NOMO-1 treated with DMSO at 0.1 percent for 48 hours (cell line): ENCODE measurements around the gene ICAM4.
A peak's percentile ranks its signal among the peaks of the same experiment; 100 is the strongest.
"Not testable (repeated sequence)": the region's sequence is repeated elsewhere in the genome, so short reads cannot be mapped to it uniquely, and the experiment has no call there.

Experiments used
- DNase-seq: peaks from one replicate; lab custom pipeline; 2025; ENCODE audit not compliant: unreplicated experiment; lab: John Stamatoyannopoulos, UW

ICAM4 gene, protein sequence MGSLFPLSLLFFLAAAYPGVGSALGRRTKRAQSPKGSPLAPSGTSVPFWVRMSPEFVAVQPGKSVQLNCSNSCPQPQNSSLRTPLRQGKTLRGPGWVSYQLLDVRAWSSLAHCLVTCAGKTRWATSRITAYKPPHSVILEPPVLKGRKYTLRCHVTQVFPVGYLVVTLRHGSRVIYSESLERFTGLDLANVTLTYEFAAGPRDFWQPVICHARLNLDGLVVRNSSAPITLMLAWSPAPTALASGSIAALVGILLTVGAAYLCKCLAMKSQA

DNA sequence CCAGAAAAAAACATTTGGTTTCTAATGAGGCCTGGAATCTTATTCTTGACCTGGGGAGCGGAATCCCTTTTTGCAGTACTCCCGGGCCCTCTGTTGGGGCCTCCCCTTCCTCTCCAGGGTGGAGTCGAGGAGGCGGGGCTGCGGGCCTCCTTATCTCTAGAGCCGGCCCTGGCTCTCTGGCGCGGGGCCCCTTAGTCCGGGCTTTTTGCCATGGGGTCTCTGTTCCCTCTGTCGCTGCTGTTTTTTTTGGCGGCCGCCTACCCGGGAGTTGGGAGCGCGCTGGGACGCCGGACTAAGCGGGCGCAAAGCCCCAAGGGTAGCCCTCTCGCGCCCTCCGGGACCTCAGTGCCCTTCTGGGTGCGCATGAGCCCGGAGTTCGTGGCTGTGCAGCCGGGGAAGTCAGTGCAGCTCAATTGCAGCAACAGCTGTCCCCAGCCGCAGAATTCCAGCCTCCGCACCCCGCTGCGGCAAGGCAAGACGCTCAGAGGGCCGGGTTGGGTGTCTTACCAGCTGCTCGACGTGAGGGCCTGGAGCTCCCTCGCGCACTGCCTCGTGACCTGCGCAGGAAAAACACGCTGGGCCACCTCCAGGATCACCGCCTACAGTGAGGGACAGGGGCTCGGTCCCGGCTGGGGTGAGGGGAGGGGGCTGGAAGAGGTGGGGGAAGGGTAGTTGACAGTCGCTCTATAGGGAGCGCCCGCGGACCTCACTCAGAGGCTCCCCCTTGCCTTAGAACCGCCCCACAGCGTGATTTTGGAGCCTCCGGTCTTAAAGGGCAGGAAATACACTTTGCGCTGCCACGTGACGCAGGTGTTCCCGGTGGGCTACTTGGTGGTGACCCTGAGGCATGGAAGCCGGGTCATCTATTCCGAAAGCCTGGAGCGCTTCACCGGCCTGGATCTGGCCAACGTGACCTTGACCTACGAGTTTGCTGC, at the start of gene ICAM4:
TSS of gene ICAM4 (plus strand) at position 153 of the 935 bp plus-strand sequence. CDS start at position 211, 58 bp downstream.
- peak; percentile 60 for DNase-seq

DNA sequence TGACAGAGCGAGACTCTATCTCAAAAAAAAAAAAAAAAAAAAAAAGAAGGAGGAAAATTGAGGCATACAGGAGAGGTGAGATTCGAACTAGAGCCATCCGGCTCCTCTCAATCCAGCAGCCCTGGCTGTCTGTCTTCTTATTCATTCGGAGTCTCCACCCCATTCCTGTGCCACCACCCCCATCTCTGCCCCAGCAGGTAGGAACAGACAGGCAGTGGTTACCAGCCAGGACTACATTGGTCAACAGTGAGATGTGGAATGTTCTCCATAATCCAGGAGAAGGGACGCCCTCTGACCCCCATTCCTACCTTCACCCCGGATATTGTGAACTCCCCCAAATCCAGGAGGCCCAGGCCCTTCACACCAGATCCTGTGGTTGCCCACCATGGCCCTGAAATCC, 49.1 kb upstream of the ICAM4 start:
- DNase-seq, result no peak

DNA sequence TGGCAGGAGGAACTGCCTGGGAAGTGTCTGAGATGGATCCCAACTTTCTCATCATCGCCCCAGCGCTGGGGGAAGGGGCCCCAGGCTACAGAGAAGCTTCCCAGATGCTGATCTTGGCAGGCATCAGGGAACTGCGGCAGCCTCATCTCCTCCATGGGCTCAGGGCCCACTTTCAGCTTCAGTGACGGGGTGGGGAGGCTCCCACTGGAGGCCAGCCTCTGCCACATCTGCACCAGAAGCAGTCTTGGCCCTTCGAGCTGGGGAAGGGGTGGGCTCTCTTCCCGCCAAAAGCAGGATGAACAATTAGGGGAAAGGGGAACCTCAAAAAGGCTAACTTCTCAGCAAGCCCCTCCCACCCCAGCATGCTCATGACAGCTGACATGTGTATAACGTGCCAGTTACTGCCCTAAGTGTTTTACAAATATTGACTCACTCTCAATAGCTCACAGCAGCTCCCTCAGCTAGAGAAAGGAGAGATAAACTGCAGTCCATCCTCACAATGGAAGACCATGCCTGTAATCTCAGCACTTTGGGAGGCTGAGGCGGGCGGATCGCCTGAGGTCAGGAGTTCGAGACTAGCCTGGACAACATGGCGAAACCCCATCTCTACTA, 48.5 kb upstream of the ICAM4 start:
- peak; percentile 20 for DNase-seq

DNA sequence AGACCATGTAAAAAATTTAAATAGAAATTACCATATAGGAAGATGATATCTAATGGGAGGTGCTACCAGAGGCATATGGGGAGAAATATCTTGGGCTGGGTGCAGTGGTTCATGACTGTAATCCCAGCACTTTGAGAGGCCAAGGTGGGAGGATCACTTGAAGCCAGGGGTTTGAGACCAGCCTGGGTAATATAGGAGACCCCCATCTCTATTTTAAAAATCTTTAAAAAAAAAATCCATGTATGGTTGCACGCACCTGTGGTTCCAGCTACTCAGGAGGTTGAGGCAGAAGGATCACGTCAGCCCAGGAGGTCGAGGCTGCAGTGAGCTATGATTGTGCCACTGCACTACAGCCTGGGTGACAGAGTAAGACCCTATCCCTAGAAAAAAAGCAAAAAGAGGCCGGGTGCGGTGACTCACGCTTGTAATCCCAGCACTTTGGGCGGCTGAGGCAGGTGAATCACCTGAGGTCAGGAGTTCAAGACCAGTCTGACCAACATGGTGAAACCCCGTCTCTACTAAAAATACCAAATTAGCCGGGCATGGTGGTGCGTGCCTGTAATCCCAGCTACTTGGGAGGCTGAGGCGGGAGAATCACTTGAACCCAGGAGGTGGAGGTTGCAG, 44.8 kb upstream of the ICAM4 start:
- DNase-seq, result not testable (repeated sequence)

DNA sequence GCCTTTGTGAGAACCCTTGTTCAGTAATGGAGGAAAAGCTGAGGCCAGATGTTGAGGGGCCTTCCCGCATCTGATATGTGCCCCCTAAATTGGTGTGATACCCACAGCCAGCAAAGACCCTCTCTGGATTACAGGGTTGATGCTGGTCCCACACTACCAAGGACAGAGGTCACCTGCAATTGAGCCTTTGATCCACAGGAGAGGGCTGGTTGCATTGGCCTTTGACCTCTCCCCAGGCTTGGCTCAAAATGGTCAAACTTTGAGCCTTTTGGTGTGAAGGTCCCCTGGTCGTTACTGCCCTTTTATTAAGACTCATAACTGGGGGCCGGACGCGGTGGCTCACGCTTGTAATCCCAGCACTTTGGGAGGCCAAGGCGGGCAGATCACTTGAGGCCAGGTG, 43.1 kb upstream of the ICAM4 start:
- DNase-seq, result no peak

DNA sequence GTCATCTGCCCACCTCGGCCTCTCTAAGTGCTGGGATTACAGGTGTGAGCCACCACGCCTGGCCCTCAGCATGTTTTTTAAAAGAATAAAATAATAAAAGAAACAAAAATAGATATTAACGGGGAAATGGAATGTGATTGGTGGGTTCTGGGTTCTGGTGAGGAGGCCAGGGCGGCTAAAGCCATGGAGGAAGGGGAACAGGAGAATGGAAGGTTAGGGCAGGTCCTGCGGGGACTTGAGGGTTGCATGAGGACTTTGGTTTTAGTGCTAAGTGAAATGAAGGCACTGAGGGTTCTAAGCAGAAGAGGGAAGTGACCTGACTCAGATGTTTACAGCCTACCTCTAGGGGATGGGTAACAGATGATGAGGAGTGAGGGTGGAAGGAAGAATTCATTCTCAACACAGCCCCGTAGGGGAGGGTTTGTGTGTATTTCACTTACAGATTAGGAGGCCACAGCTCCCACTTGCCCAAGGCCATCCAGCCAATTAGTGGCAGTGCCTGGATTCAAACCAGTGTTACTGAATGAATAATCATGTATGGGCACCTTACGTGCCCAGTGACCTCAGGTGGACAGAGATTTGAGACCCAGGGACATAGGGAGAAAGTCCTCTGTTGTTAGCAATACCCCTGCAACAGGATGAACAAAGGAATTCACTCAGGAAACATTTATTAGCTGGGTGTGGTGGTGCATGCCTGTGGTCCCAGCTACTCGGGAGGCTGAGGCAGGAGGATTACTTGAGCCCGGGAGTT, 41.4 kb upstream of the ICAM4 start:
- DNase-seq, result no peak

DNA sequence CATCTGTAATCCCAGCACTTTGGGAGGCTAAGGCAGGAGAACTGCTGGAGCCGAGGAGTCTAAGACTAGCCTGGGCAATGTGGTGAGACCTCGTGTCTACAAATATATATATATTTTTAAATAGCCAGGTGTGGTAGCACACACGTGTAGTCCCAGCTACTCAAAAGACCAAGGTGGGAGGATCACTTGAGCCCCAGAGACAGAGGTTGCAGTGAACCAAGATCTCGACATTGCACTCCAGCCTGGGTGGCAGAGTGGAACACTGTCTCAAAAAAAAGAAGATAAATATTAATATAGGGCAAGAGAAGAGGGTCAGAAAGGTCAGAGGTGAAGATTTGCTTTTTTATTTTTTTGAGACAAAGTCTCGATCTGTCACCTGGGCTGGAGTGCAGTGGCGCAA, 40.2 kb upstream of the ICAM4 start:
- DNase-seq, result no peak

DNA sequence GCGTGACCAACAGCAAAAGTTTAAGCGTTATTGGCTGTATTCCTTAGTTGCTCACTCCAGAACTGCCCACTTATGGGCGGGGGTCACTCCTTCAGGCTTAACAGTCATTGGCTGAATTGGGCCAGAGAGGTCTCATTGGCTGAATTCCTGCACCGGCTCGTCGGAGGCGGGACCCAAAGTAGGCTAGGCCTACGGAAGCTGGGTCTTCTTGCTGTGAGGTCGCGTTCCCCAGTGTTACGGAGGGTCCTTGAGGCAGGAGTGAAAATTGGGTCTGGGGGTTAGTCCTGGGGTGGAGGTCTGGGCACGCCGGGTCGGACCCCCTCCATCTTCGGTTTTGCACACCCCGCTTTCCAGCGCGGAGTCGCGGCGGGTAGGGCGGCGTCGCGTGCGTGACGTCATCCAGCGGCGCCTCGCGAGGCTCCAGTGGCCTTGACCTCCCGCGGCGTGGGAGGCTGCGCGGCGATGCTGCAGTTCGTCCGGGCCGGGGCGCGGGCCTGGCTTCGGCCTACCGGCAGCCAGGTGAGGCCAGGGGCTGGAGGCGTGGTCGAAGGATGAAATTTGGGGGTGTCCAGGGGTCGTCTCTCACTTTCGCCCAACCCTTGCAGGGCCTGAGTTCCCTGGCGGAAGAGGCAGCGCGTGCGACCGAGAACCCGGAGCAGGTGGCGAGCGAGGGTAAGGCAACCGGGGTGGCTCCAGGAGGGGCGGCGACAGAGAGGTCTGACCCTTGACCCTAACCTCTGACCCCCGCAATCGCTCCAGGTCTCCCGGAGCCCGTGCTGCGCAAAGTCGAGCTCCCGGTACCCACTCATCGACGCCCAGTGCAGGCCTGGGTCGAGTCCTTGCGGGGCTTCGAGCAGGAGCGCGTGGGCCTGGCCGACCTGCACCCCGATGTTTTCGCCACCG, 34.7 kb upstream of the ICAM4 start, which contains the start of gene MRPL4:
TSS of gene MRPL4 (plus strand) at position 423 of the 903 bp plus-strand sequence. CDS start at position 463, 40 bp downstream.
- peak; percentile 100 for DNase-seq

DNA sequence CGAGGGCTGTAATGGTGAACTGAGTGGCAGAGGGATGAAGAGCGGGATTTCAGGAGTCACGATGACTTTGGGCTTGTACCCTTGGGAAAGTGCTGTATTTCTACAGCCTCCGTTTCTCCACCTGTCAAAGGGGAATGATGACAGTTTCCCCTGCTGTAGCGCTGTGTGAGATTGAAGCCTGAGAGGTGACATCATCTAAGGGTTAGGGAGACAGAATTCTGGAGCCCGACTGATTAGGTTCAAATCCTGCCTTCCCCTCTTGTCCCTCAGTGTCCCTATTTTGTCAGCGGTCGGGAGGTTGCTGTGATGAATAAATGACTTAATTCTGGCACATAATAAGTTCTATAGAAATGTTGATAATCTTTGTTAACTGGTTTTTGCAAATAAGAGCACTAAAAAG, 34.0 kb upstream of the ICAM4 start:
- no peak for DNase-seq

DNA sequence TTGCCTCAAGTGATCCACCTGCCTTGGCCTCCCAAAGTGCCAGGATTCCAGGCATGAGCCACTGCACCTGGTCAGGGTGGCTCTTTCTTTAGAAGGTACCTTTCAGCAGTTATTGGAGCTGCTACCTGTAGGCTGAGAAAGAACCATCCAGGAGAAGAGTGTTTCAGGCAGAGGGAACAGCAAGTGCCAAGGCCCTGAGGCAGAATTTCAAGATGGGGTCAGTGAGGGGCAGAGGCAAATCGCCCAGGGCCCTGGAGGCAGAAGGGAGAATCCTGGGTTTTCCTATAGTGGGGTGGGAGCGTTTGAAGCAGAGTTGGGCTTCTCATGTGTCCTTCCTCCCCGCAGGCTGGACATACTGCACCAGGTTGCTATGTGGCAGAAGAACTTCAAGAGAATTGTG, 32.5 kb upstream of the ICAM4 start:
- no peak for DNase-seq

DNA sequence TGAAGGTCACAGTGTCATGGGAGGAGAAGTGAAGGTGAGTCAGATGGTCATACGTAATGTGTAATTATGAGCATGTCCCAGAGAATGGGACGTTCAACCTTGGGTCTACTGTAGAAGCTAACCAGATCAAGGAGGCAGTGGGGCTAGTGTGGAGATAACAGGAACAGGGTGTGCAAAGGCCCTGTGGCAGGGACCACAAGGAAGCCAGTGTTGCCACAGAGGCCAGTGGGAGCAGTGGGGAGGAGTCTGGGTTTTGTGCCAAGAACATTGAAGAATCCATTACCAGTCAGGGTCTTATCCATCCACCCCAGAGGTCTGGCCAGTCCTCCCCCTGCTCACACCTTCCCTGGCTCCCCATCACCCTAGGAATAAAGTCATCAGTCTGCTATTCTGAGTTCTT, 31.4 kb upstream of the ICAM4 start:
- DNase-seq, result no peak

DNA sequence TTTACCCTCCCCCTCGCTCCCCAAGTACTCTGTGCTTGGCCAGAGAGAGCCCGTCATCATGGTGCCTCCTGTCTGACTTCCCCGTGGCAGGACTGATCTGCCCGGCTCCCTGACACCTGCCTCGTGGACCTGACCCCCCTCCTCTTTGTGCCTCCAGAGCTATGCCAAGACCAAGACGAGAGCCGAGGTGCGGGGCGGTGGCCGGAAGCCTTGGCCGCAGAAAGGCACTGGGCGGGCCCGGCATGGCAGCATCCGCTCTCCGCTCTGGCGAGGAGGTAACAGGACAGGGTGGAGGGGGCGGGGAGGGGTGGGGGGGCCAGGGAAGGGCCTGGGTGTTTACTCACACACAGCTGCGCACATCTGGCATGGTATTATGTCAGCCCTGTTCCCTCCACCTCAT, 30.2 kb upstream of the ICAM4 start:
- DNase-seq, result no peak

DNA sequence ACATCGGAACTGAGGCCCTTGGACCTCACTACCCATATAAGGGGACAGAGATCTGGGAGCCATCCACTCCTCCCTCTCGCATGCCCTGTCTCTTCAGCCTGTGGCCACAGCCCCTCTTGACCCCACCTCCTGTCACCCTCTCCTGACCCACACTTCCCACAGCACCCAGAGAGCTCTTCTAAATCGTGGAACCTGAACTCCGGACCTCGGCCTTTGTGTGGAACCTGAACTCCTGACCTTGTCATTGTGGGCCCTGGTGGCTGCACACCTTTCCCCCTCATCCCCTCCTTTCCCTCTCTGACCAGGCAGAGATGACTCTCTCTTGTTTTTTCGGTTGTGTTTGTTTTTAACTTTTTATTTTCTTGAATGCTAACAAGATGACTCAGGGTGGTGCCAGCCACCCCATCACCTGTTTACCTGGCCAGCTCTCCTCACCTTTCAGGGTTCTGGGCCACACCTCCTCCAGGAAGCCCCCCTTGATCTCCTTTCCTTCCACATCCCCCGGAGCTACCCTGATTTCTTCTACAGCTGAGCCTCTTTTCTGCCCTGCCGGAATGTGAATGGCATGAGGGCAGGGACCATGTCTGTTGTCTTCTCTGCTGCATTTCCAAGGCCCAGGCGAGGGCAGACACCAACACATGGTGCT, 29.7 kb upstream of the ICAM4 start:
- no peak for DNase-seq

DNA sequence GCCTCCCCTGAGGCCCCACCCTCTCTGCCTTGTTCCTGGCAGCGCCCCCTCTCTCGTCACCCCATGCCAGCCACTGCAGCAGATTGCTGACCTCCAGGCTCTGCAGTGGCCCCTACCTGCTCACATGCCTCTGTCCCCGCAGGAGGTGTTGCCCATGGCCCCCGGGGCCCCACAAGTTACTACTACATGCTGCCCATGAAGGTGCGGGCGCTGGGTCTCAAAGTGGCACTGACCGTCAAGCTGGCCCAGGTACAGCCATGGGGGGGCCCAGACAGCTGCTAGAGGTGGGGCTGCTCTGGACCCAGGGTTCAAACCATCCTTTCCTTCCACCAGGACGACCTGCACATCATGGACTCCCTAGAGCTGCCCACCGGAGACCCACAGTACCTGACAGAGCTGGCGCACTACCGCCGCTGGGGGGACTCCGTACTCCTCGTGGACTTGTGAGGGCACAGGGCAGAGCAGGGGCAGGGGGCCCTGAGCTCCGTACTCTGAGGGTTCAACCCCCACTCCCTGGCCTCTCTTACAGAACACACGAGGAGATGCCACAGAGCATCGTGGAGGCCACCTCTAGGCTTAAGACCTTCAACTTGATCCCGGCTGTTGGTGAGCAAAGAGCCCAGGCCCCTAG, 28.6 kb upstream of the ICAM4 start:
- DNase-seq, result no peak

DNA sequence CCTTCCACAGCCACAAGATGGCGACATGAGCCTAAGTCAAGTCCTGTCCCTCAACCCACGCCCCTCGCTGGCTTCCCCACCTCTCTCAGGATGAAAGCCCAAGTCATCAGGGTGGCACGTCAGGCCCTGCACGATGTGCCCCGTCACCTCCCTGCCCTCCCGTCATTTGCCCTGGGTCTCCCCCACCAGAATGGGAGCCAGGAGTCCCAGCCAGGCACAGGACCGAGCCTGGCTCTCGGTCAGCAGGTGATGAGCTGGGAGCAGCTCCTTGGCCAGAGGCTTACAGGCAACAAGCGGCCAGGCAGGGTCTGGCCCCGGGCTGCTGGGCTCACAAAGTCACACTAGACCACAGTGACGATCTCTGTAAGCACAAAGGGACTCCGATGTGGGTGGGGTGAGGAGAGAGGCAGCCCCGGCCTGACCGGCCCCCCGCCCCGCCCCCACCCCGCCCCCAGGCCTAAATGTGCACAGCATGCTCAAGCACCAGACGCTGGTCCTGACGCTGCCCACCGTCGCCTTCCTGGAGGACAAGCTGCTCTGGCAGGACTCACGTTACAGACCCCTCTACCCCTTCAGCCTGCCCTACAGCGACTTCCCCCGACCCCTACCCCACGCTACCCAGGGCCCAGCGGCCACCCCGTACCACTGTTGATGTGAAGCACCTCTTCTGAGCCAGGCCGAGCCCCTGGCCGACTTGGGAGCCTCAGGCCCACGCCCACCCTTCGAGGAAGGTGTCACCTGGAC, 27.4 kb upstream of the ICAM4 start:
- peak; percentile 71 for DNase-seq

DNA sequence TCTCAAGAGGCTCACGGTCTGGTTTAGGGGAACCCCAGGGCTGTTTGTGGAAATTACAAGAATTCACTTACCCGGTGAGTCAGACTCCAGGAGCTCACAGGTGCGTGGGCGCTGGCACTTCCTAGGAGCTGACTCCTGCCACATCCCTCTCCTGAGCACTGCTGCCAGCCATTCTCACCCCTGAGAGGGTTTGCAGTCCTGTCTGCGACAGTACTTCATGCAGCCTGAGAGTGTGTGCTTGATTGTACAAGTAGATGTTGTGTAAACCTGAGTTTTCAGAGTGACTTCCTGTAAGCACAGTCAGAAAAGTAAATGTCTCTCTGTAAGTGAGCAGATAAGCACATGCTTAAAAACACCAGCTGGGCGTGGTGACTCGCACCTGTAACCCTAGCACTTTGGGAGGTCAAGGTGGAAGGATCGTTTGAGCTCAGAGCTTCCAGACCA, 26.6 kb upstream of the ICAM4 start:
- no peak for DNase-seq

DNA sequence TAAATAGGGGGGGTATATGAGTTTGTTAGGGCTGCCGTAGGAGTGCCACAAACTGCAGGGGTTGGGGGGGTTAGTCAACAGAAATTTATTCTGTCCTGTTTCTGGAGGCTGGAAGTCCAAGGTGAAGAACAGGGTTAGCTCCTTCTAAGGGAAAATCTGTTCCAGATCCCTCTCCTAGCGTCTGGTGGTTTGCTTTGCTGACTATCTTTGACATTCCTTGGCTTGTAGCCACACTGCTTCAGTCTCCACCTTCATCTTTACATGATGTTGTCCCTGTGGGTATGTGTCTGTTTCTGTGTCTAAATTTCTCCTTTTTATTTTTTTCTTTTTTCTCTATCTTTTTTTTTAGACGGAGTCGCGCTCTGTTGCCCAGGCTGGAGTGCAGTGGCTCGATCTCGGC, 24.0 kb upstream of the ICAM4 start:
- DNase-seq, result no peak

DNA sequence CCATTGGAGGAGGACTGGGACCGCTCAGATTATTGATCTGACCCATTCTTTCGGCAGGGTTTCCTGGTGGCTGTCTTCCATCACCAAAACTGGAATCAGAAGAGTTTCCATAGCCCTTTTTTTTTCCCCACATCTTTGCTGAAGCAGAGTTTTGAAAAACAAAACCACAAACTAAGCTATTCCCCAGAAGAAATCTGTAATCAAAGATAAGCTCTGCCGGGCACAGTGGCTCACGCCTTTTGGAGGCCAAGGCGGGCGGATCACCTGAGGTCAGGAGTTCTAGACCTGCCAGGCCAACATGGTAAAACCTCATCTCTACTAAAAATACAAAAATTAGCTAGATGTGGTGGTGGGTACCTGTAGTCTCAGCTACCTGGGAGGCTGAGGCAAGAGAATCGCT, 20.0 kb upstream of the ICAM4 start:
- no peak for DNase-seq
